SU-DHL-6 (cell line): ENCODE measurements around the gene EMC9.

ENCODE experiments used
- CTCF ChIP-seq: fragments of 200-600 bp; sonication (generic); IDR thresholded peaks from one replicate; pipeline ENCODE4 v1.5.1; 2017; ENCODE audit warnings: antibody characterized with exemption, mild to moderate bottlenecking, low read length, moderate library complexity; ENCODE audit not compliant: insufficient read depth, poor library complexity, severe bottlenecking
- EZH2phosphoT487 ChIP-seq: fragments of 200-600 bp; sonication (generic), shearing (Covaris generic); conservative IDR thresholded peaks from 2 replicates; pipeline ENCODE4 v1.6.1; 2018; ENCODE audit warnings: mild to moderate bottlenecking, antibody characterized with exemption, low read length, moderate library complexity, mixed read lengths

GRCh38 chr14:24102357-24103048 lies 38.9 kb downstream of the EMC9 start:
- TF ChIP-seq CTCF (no peak), EZH2phosphoT487 (no peak)
